Fibroblast of the conjunctiva (primary cell): ENCODE data around the gene MMP17.

ENCODE experiments used
- DNase-seq: peaks from one replicate; pipeline ENCODE4 v3.0.0-alpha.2; 2010; ENCODE audit warnings: low read depth

The MMP17 gene

DNA sequence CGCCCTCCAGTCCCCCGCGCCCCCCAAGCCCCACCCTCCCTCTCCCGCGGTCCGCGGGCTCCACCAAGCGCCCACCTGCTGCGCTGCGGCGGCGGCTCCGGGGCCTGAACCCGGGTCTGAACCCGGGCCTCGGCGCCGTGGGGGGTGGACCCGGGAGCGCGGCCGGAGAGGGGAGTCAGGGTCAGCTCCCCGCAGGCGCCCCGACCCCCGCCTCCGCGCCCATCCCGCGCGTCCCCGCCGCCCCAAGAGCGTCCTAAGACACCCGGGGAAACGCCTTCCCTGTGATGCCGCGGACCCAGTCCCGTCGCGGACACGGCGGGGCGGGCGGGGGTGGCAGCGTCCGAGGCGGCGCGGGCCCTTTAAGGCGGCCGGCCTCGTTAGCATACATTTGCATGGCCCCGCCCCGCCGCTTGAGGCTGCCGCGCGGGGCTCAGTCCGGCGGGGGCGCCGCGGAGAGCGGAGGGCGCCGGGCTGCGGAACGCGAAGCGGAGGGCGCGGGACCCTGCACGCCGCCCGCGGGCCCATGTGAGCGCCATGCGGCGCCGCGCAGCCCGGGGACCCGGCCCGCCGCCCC, at the start of gene MMP17:
Gene MMP17 (plus strand): TSS at position 433 of the 574 bp plus-strand sequence. CDS start 102 bp downstream, at position 535.
- no peak for DNase-seq

DNA sequence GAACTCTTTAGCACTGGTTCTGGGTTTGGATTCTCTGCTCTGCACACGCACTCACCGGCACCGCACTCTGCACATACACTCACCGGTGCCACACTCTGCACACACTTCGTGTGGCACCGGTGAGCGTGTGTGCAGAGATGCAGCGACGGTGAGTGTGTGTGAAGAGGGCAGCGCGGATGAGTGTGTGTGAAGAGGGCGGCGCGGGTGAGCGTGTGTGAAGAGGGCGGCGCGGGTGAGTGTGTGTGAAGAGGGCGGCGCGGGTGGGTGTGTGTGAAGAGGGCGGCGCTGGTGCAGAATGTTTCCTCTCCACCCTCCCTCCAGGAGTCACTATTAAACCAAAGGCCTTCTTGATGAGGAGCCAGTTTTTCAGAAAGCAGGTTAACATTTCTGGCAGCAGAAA, 49.2 kb upstream of the MMP17 start:
- DNase-seq, result no peak

DNA sequence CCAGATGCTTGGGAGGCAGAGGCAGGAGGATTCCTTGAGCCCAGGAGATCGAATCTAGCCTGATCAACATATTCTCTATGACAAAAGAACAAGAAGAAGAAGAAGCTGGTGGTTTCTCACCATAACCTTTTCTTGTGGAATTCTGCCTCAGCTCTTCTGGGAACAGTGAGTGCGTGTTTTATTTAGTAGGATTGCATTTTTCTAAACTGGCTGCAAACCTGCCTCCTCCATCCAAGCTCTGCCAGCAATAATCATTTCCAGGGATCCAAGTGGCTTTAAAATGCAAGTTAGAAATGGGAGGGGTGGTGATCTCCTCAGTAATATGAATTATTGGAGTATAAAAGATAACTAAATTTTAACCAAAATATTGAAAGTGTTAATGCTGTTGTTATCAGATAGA, 46.1 kb upstream of the MMP17 start:
- DNase-seq, result no peak

DNA sequence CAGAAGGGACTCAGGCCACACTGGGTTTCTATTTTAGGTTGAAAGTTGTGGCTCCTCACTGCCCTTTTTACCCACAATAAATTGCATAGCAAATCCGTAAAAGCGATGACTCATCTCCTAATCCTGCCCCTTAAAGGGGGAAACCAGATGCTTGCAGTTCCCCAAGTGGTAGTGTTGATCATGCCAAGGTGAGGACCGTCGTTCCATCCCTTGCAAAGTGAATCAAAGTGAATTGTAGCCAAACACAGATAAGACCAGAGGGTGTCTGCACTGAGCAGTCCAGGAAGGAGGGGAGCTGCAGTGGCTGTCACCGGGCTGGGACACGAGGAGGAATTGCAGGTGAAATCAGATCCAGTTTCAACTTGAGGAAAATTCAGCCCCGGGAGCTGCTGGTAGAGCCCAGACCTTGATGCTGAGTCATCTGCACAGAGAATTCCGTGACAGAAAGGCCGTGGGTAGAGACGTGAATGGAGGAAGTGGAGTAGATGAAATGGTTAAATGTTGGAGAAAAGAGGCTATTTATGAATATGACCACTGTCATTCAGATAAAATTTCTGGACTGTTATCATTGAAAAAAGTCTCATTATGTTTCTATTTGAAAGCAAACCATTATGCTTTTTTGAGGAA, 44.2 kb upstream of the MMP17 start:
- DNase-seq, result peak; percentile 37

DNA sequence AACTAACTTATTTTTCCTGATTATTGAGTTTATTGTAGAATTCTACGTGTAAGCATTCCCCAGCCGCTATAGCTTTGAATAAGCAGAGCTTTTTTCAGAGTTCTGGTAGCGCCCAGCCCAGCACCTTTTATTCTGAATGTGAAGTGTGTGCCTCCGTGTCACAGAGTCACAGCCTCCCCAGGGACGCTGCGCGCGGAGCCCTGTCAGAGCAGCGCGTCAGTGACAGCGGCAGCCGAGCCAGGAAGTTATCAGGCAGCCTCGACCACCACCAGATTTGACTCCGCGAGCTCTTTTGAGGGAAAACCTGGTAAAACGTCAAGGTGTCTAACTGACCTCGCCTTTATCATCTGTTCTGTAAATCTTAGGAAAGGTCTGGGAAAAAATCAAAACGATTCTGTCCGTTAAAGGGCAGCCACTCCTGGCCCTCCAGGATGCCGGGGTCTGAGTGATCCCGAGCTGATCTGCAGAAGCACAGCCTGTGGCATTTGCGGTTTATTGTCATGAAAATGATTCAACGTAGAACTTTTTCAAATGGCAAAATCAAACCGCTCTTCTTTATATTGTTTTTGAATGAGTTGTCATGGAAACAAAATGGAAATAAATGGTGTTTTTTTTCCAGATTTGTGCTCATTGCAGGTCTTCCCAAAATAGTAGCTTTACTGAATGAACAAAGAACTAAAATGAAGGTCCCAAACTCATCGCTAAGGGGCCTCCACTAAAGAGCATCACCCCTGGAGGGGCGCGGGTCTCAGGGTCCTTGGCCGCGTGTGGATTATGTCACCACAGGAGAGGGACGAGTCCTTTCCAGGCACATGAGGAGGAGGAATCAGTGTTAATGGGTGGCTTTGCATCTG, 43.1 kb upstream of the MMP17 start:
- DNase-seq, result no peak

DNA sequence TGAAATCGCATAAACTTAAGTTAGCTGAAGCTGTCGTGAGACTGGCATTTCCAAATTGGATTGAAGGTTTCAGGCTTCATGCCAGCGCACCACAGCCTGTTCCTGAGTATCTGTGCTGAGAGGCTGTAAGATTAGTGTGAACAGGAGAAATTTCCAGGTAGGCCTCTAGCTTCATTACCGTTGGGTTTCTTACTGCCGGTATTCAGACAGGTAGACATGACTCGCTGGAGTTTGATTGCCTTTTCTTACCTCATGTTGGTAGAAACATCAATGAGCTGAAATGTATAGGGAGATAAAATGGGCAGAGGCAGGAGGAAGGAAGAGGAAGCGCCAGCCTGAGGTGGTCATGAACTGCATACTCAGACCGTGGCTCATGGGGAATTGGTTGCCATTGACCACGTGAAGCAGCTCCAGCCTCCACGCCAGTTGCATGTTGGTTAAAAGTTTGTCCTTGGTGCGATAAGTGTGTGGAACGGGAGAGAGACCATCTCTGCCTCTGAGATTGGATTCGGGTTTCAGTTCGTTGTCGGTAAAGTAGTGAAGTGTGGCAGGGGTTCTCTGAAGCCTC, 42.3 kb upstream of the MMP17 start:
- DNase-seq, result no peak

DNA sequence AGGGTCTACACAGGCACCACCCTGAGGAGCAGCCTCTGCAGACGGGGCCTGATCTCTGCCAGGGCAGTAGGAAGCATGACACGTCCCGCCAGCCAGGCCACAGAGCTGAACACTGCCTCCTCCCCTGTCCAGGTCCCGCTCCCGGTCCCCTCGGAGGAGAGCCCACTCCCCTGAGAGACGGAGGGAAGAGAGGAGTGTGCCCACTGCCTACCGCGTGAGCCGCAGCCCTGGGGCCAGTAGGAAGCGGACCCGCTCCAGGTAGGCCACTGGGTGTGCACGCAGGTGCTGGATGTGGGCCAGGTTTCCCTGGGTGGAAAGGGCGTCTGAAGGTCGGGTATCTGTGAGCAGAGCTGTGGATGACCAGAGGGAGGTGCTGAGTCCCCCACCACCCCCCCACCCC, 41.9 kb upstream of the MMP17 start:
- no peak for DNase-seq

DNA sequence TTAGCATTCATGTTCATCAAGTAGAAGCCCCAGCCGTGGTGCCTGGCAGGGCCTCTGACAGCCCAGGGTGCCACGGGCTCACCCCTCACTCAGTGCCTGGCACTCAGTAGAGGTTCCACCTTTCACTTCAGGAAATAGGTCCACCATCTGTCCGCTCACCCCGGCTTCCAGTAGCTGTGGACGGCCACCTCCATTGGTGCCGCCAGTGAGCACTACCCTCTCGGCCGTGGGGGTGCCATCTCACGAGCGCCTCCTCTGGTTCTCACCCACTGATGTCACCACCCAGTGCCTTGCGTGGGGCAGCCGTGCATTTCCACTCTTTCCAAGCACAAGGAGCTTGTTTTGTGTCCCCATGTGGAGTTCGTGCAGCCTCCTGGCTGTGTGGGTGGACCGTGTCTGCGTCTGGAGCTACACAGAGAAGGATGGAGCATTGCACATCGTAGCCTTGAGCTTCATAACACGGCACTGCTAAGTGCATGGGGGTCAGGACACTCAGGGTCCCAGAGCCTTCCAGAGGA, 41.0 kb upstream of the MMP17 start:
- no peak for DNase-seq

DNA sequence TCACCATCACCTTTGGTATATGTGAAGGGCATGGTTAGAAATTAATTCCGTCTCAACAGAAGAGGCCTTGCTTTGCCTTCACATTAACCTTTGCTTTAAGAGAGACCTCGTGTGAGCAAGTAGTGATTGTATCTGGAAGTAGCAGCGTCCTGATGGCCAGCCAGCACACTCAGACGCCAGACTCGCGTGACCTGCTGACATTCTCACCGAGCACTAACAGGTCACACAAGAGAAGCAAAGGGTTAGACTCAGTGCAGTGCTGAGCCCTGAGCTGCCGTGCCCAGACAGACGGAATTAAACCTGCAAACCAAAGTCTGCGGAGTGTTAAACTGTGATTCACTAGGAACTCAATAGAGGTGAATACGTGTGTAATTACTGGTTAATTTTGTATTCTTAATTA, 40.1 kb upstream of the MMP17 start:
- no peak for DNase-seq

DNA sequence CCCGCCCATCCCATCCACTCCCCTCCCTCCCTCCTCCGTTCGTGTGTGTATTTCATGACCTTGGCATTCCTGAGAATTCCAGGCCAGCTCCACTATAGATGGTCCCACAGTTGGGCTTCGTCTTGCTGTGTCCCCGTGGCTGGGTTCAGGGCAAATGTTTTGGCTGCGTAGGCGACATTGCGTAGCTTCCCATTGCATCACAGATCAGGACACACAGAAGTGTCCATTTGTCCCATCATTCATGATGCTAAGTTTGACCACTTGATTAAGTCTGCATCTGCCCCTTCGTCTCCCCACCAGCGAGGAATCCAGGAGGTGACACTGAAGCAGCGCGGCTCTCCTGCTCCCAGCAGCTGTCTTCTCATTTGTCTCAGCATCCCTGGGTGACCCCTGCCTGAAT, 38.6 kb upstream of the MMP17 start:
- no peak for DNase-seq

DNA sequence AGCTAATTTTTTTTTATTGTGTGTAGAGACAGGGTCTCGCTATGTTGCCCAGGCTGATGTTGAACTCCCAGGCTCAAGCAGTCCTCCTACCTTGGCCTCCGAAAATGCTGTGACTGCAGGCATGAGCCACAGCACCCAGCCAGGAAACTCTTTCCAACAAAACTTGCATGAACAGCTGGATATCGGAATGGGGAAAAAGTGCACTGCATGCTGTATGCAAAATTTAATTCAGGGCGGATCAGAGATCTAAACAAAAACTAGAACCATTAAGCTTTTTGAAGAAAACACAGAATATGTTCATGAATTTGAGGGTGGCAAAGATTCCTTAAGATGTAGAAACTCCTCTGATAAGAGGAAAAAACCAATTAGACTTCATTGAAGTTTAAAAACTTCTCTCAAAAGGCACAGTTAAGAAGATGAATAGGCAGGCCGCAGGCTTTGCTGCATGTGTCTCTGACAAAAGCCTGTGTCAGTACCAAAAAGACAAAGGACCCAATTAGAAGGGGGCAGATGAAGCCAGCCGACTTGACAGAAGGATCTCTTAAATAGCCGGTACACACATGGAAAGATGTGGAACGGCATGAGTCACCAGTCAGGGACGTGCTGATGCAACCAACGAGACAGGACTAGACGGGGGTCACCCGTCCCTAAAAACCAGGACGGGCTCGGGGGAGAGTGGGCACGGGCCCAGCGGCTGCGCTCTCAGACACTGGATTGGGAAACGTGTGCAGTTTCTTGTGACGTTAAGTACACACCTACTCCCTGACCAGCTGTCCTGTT, 34.8 kb upstream of the MMP17 start:
- no peak for DNase-seq

DNA sequence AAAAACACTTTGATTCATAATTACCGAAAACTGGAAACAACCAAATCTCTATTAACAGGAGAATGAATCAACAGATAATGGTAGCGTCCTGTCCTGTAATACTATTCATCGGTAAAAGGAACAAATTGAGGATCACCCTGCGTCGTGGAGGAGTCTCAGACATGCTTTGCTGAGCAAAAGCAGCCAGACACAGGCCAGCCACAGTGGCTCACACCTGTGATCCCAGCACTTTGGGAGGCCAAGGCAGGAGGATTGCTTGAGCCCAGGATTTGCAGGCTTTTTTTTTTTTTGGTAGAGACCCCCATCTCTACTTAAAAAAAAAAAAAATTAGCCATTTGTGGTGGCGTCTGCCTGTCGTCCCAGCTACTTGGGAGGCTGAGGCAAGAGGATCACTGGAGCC, 34.1 kb upstream of the MMP17 start:
- no peak for DNase-seq

DNA sequence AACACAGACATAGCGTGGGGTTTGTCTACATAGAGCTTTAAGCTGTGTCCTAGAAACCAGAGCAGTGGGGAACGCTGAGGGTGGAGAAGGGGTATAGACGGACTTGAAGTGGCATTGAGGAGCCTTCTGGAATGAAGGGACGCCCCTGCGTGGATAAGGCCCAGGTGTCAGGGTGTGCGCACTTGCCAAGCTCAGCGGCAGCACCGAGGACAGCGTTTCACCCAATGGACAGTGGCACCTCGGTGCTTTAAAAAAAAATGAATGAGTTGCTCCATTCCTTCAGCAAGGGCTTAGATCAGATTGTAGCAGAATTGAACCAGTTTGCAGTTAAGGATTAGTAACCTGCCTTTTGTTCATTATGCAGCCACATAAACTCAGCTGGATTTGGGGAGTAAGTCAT, 33.6 kb upstream of the MMP17 start:
- DNase-seq, result no peak

DNA sequence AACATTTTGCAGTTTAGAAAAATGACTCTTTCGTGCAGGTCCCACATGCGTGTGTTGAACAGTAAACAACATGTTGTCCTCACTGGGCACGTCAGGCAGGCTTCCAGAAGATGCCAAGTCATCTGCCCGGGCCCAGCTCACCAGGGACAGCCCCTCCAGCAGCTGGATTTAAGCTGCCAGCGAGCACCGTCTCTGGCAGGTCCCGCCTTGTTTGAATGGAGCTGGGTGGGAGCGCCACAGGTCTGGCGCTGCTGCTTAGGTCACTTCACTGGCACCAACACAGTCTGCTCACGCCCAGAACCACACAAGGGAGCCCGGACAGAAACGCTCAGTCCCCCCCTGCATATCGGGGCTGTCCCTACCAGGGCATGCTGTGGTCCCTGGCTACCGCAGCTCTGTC, 33.1 kb upstream of the MMP17 start:
- DNase-seq, result no peak

DNA sequence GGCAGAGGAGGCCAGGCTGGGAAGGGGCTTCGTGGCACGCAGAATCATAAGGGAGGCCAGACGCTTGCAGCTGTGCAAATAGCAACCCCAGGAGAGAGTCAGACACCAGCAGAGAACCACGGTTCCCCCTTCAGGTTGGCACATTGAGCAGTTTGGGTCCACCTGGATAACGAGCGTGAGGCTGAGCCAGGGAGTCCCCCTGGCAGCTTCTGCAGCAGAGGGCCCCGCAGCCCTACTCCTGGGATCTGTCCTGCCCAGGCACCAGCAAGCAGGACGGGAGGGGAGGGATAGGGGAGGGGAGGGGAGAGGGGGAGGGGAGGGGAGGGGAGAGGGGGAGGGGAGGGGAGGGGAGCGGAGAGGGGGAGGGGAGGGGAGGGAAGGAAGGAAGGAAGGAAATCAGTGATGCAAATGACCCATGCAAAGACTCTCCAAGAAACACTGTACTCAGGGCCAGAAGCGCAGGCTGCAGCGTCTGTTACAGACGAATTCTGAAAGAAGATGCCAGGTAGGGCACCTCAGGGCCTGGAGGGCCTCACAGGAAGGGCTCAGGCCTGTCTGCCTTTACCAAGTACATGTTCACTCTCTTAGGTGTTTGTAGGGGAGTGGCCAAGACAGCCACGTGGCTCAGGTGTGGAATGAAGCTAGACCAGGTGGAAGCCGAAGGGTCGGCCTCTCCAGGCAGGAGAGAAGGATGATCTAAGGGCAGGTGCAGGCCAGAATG, 32.3 kb upstream of the MMP17 start:
- no peak for DNase-seq

DNA sequence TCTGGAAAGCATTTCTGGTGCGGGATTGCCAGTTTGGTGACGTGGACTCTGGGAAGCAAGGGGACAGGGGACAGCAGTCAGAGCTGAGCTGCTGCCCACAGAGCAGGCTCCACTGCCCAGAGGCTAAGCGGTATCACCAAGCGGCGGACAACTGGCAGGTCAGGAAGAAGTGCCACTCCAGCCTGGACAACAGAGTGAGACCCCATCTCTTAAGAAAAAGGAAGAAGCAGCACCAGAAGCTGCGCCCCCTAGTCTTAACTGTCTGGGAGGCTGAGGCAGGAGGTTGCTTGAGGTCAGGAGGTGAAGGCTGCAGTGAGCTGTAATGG, 31.8 kb upstream of the MMP17 start:
- DNase-seq, result no peak

DNA sequence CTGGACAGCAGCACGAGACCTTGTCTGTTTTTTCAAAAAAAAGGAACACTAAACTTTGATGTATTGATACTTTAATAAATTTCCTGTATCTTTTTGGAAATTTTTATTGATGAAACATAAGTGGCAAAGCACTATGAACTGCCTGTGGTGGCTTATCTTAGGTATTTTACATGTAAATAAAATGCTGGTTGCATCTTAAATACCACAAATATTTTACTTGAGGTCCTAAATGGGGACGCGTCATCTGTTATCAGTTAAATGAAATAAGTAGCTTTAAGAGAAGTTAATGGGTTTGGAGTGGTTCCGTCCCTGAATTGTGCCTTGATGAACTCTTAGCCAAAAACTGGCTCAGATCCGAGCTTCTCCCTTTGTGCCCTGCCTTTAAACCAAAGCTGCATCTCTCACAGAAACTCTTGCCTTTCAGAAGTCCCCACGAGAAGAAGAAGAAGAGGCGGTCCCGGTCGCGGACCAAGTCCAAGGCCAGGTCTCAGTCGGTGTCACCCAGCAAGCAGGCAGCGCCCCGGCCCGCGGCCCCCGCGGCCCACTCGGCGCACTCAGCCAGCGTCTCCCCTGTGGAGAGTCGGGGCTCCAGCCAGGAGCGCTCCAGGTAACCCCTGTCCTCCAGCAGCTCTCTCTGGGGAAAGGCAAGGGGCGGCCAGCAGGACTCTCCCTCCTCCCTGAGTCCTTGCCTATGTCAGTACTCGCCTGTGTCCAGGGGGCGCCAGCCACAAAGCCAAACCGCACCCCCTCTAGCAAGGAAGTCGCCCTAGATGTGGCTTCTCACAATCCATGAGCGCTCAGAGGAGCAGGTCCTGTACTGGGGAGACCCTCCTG, 31.2 kb upstream of the MMP17 start:
- no peak for DNase-seq

DNA sequence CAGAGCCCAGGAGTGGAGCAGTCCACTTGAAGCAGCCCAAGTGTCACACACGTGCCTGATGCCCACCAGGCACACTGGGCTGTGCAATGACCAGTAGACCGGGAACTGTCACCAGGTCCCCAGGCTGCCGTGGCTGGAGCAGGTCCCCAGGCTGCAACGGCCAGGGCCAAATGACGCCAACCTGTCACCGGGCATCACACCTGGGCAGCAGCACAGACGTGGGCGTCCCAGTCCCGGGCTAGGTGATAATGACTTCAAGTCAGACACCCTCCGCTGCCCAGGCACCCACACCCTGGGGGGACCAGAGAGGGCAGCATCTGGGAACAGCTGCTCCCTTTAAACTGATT, 30.6 kb upstream of the MMP17 start:
- no peak for DNase-seq

DNA sequence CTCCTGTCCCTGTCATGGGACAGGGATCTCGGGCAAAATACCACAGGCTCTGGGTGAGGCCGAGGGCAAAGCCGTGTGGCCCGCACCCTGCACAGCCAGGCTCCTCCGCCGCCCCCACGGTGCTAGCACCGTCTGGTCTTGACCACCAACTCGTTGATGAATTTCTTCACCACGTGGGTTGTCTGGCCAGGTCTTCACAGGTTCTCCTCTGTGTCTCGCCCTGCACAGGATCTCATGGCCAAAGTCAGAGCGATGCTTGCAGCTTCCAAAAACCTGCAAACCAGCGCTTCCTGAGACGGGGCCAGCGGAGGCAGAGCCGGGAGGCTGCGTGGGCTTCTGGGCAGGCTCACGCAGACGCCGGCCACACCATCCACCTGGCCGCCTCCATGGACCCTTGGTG, 29.0 kb upstream of the MMP17 start:
- DNase-seq, result no peak

DNA sequence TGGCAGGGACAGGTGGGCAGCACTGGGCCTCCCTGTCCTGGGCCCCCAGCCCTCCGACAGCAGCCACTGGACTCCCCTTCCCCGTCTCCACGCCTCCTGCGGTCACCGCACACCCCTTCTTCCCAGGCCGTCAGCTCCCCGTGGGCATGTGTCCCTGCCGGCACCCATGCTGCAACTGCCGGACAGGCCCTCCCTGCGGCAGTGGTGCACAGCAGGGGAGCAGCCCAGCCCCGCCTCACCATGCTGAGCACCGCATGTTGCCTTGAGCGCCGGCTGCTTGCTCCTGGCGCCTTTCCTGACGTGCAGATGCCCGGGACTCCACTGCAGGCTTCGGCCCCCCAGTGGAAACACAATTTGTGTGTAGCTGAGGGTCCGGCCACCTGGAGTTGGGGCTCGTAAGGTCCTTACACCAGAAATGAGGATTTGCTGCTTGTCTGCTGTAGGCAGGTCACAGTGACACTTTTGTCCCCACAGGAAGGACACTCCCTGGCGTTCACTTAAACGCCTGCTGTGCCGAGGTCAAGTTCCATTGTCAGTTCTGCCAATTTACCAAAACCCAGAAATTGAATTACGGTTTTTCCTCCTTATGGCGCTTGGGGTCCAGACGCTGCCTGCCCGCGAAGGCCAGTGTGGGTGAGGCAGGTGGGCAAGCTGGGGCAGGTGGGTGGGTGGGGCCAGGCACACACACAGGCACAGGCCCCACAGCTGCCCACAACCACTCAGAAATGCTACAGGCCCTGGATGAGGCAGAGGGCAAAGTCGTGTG, 28.2 kb upstream of the MMP17 start:
- no peak for DNase-seq
